Glomerular visceral epithelial cell (primary cell): ENCODE data around the gene NTF3.

Experiments used
- DNase-seq: peaks from one replicate; pipeline ENCODE4 v3.0.0-alpha.2; 2016; ENCODE audit errors: extremely low spot score

NTF3 gene

DNA sequence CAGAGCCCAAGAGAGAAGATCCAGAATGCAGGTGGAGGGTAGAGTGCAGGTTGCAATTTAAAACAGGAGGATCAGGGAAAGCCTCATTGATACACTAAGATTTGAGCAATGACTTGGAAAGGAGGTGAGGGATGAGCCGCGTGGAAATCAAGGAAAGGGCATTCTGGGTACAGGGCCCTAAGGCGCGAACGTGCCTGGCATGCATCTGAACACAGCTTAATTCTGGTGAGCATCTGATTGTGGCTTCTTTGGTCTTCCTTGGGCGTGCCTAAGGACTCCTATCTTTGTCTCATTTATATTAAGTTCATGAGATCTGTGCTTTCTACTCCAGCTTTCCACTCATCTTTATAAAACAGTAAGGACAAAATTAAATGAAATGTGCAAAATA, 79.3 kb downstream of the NTF3 start:
- no peak for DNase-seq

GRCh38 chr12:5511644-5512600, 80.0 kb downstream of the NTF3 start:
- no peak for DNase-seq

DNA sequence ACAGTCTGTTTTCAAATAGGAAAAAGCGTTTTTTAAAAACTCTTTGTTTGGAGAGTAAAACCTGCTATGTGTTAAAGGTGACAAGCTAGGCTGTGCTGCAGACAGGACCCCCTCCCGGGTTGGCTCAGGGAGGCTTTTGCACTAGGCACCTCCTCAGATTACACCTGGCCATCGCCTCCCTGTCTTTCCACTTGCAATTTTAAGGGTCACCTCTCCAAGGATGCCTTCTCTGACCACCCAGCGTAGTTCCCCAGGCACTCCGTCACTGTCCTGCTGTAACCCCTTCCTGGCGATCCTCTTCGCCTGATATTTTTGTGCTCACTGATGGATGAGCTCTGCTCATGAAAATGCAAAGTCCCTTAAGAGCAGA, 80.7 kb downstream of the NTF3 start:
- DNase-seq: no peak

- no peak for DNase-seq
Observed at GRCh38 chr12:5513406-5513805, 81.5 kb downstream of the NTF3 start.

GRCh38 chr12:5514016-5514415, 82.1 kb downstream of the NTF3 start:
- DNase-seq: no peak

DNA sequence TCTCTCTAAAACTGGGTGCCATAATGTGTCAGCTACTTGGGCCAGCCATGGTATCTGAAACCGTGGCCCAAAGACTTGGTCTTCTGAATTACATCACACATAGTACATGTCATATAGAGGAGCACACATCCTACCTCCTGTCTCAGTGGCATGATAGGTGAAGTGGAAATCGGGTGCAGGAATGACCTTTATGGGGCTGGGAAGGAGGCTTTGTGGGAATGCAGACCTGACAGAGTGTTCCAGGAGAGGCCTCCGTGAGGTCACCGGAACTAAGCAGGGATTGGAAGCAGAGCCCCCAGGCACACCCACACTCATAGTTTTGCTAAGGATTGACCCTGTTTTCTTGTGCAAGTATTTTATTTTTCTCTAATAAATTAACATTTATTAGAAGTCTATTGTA, 82.6 kb downstream of the NTF3 start:
- DNase-seq: no peak

GRCh38 chr12:5515458-5515857, 83.5 kb downstream of the NTF3 start:
- no peak for DNase-seq

DNA sequence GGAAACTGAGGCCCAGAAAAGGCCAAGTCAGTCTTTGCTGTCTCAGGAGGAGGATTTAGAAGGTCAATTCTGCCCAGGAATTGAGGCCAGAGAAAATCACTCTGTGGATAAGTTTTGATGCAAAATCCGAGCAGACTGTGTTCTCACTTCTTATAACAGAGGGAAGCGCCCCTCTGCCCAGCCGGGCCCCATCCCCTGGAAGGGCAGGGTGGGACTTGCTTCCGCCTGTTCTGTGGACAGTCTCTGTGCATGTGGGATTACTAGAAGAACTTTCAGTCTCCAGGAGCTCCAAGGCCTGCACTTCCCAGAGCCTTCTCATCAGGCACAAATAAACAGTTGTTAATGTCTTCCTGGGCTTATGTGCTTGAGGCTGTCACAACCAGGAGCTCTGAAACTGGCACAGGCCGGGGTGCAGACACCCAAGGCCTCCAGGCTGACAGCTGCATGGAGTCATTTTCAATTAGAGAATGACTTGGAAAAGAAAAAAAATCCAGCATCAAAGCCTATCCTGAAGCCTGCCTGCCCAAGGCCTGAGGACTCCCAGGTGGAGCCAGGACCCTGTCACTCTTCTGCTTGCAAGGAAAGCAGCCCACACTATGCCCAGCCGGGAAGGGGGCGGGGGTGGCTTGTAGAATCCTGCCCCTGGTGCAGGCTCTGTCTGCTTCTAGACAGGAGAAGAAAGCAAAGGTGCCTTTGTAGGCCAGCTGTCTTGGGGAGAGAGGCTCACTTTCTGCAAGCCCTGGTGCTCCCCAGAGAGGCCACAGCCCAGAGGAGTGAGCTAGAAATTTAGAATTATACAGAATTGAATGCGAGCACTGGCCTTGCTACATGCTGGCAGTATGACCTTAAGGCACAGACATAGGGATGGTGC, 84.7 kb downstream of the NTF3 start:
- no peak for DNase-seq

- DNase-seq: no peak
Observed at GRCh38 chr12:5518584-5519365, 86.9 kb downstream of the NTF3 start.

- DNase-seq: no peak
Observed at GRCh38 chr12:5520037-5520436, 88.1 kb downstream of the NTF3 start.

DNA sequence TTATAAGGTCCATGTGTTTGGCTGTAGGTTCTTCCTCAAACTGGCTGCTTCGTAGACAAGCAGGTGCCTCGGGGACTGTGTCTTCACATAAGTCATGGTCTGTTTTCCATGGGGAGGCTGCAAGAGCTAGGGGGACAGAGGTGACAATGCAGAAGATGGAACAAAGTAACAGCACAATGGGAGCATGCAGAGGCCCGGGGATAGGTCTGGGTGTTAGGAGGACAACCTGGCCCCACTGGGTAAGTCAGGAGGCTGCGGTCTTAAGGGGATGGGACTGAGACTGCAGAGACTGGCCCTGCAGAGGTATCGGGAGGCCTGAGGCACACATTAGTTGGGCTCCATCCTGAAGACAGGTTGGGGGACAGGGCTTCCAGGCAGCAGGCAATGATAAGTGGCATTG, 88.9 kb downstream of the NTF3 start:
- DNase-seq: no peak

DNA sequence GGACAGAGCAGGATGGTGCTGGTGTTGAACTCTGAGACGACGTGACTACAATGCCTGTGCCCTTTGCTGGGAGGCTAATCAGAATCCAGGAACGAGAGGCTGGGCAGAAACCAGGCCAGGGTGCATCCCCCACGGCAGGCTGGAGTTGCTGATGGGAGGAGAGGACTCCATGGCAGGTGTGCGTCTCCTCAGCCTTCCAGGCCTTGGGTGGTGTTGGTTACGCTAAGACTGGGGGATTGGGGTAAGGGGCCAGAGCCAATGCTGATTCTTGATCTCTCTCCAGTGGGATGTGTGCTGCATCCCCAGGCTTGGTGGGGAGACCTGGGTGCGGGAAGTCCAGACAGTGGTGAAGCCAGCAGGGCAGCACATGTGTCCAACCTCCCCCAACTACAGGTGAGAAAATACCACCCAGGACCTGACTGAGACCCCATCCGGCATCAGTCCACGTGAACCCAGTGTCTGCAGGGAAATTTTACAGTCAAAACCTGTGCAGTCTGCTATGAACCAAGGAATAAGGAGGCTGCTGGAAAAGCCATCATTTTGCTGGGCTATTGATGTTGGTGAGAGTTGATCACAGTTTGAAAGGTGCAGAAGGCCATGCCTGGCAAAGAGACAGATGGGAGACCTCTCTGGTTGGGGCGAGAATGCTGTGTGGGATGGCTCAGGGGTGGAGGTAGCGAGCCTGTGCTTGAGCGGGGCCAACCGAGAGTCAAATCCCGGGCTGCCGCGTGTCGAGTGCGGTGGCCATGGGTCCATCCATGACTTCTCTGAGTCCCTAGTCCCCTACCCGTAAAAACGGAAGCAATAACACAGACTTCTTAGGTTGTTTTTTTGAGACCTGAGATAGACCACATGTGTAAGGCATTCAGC, 89.8 kb downstream of the NTF3 start:
- no peak for DNase-seq

- DNase-seq: peak; percentile 42
Observed at GRCh38 chr12:5522432-5523335, 90.8 kb downstream of the NTF3 start.

DNA sequence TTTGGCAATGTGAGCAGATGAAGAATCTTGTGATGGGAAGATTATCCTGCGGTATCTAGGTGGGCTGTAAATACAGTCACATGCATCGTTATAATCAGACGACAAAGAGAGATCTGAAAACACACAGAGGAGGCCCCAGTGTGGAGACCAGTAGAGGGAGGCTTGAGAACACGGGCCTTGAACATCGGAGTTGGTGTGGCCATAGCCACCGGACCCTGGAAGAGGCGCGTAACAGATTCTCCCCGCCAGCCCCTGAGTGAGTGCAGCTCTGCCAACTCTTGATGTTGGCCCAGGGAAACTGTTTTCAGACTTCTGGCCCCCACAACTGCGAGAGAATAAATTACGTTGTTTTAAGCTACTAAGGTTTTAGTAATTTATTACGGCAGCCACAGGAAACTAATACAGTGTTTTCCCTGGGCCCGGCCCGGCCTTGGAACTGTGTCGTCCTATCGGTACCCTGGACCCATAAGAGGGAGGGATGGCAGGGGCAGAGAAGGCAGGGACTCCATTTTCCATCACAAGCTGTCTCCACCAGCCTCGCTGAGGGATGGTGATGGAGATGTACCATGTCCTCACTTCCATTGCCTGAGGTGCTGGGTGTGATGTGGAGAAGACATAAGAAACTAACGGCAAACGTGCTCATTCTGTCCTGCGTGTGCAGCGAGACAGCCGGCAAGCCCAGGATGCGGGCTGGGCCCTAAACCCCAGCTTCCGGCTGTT, 91.6 kb downstream of the NTF3 start:
- DNase-seq: no peak

DNA sequence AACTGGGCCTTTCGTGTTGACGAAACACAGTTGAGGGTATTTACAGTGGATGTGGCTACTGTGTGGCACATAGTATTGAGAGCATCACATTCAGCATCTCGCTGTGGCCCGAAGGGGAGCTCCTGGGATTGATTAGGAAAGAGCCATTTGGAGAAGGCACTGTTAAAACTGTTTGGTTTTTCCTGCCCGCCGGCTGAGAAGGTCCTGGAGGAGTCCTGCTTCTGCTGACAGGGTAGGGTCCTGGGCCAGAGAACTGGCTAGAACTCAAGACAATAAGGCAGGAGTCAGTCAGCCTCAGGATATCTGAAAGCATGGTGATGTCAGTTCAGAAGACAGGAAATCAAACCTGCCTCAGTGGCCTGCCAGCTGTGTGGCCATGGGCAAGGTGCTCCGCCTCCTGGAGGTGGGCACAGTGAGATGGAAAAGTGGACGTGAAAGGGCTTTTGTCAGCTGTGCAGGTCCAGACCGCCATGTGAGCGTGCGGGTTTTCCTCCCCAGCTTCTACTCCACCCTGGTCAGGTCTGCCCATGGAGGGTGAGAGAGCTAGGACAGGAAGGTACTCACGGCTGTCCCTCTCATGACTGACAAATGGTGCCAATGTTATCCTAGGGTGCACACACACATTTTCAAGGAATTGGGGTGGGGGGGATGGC, 92.3 kb downstream of the NTF3 start:
- no peak for DNase-seq

- no peak for DNase-seq
Observed at GRCh38 chr12:5524769-5525436, 93.0 kb downstream of the NTF3 start.

GRCh38 chr12:5525783-5526367, 94.0 kb downstream of the NTF3 start:
- DNase-seq: no peak

DNA sequence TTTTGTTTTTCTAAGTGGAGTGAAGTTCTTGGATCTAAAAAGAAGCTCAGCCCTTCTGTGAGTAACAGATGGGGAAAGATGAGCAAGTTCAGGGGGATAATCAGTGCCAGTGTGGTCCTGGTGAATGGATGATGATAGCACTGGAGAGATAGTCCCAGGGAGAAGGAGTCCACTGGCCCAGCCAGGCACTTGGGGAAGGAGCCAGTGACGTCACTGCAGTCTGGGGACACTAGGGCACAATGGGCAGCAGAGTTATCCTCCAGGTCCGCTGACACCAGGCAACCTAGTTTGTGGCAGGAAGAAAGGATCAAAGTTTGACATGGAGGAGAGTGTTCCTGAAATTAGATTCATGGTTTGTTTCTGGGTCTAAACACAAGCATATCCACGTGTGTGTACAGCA, 101.5 kb downstream of the NTF3 start:
- DNase-seq: no peak
